Muscle of leg (tissue), 11 donors: Measurements from ENCODE around the gene LRRC52. TPM values are rescaled to one million over a fixed set of nuclear protein-coding genes. Genes with fewer than 3 reads are reported as not detected.
A peak's percentile ranks its signal among the peaks of the same experiment; 100 is the strongest.

ENCODE experiments used
- DNase-seq: peaks from one replicate; pipeline ENCODE4 v3.0.0; 2013
- H3K27ac ChIP-seq: one replicate; pipeline ENCODE4 v1.5.1; 2013; ENCODE audit warnings: mild to moderate bottlenecking, low read length, control low read depth
- H3K27me3 ChIP-seq: one replicate; pipeline ENCODE4 v1.6.1; 2013; ENCODE audit warnings: low read length; ENCODE audit not compliant: control insufficient read depth, insufficient read depth
- H3K36me3 ChIP-seq: one replicate; pipeline ENCODE4 v1.6.1; 2013; ENCODE audit warnings: low read length; ENCODE audit not compliant: control insufficient read depth, insufficient read depth
- H3K4me1 ChIP-seq: one replicate; pipeline ENCODE4 v1.6.1; 2013; ENCODE audit warnings: low read length; ENCODE audit not compliant: control insufficient read depth, insufficient read depth
- H3K4me3 ChIP-seq: one replicate; pipeline ENCODE4 v1.5.1; 2013; ENCODE audit warnings: low read length, control low read depth
- H3K9me3 ChIP-seq: replicated peaks from 2 replicates; pipeline ENCODE4 v1.6.1; 2013; ENCODE audit warnings: low read depth, low read length; ENCODE audit not compliant: control insufficient read depth
- WGBS: methylation state at CpG from one replicate; pipeline ENCODE4 v1.1.5; 2013; ENCODE audit warnings: missing lambda C conversion rate; ENCODE audit not compliant: insufficient coverage; 5-methylcytosine and 5-hydroxymethylcytosine counted together
- polyA plus RNA-seq, 8 donors: library from polyadenylated mRNA; unstranded; fragments of 120-200 nt; gene quantifications; one replicate each; pipeline versions ENCODE4 v1.2.1 to v1.2.3, GENCODE V29; 2013; ENCODE audit warnings: inconsistent platforms in 1 of 8, low replicate concordance in 1 of 8; ENCODE audit not compliant: insufficient read length in 8 of 8, insufficient read depth in 1 of 8
- total RNA-seq: library from RNA; stranded (reverse); fragments of 120-200 nt; gene quantifications from one replicate; pipeline ENCODE4 v1.2.4, GENCODE V29; 2013

Gene LRRC52
- total and polyA plus RNA-seq, 9 donors = 0.09 to 0.45 (median 0.24) TPM; not detected in 1

GRCh38 chr1:165537356-165538109 lies 6.3 kb upstream of the LRRC52 start:
- Histone ChIP-seq H3K4me1 (peaks cover 27% of the 10 kb centered on the region), H3K27me3 (no peaks in the 10 kb centered on the region), H3K27ac (no peak overlapping the region), H3K9me3 (no peaks in the 10 kb centered on the region), H3K36me3 (no peaks in the 10 kb centered on the region), H3K4me3 (no peak overlapping the region)
- 57% methylated on average over 6 of the region's 14 CpGs for WGBS
- DNase-seq = peak; percentile 37

GRCh38 chr1:165539306-165539705 lies 4.5 kb upstream of the LRRC52 start:
- H3K36me3 ChIP-seq = no peaks in the 10 kb centered on the region
- H3K4me3 ChIP-seq = no peak overlapping the region
- peaks cover 28% of the 10 kb centered on the region for H3K4me1 ChIP-seq
- WGBS = no CpG with 5 or more reads among the region's 4 CpGs
- H3K27ac ChIP-seq = peak overlapping the region; percentile 82
- DNase-seq = peak; percentile 62
- no peaks in the 10 kb centered on the region for H3K27me3 ChIP-seq
- H3K9me3 ChIP-seq = no peaks in the 10 kb centered on the region

GRCh38 chr1:165539908-165540307 lies 3.9 kb upstream of the LRRC52 start:
- peak overlapping the region; percentile 82 for H3K27ac ChIP-seq
- no peaks in the 10 kb centered on the region for H3K27me3 ChIP-seq
- no peaks in the 10 kb centered on the region for H3K9me3 ChIP-seq
- WGBS = 50% methylated on average over 1 of the region's 3 CpGs
- H3K4me3 ChIP-seq = no peak overlapping the region
- DNase-seq = peak; percentile 61
- H3K4me1 ChIP-seq = peaks cover 33% of the 10 kb centered on the region
- no peaks in the 10 kb centered on the region for H3K36me3 ChIP-seq

- WGBS = no CpG with 5 or more reads among the region's 6 CpGs
- no peaks in the 10 kb centered on the region for H3K36me3 ChIP-seq
- DNase-seq = no peak
- no peaks in the 10 kb centered on the region for H3K9me3 ChIP-seq
- no peaks in the 10 kb centered on the region for H3K27me3 ChIP-seq
- no peak overlapping the region for H3K27ac ChIP-seq
- H3K4me3 ChIP-seq = no peak overlapping the region
- H3K4me1 ChIP-seq = peaks cover 33% of the 10 kb centered on the region
Measured at GRCh38 chr1:165542015-165542631, 1.7 kb upstream of the LRRC52 start.

- Histone ChIP-seq H3K4me3 (no peak overlapping the region), H3K27ac (no peak overlapping the region), H3K36me3 (no peaks in the 10 kb centered on the region), H3K9me3 (no peaks in the 10 kb centered on the region), H3K4me1 (peaks cover 33% of the 10 kb centered on the region), H3K27me3 (no peaks in the 10 kb centered on the region)
- no peak for DNase-seq
- no CpG with 5 or more reads among the region's 1 CpG for WGBS
Measured at GRCh38 chr1:165542647-165543046, 1.2 kb upstream of the LRRC52 start.

GRCh38 chr1:165544996-165545395 lies 1.2 kb downstream of the LRRC52 start:
- Histone ChIP-seq H3K27ac (no peak overlapping the region), H3K9me3 (no peaks in the 10 kb centered on the region), H3K4me3 (no peak overlapping the region), H3K27me3 (no peaks in the 10 kb centered on the region), H3K36me3 (no peaks in the 10 kb centered on the region), H3K4me1 (peaks cover 25% of the 10 kb centered on the region)
- DNase-seq = no peak

- DNase-seq = no peak
- Histone ChIP-seq H3K4me3 (no peak overlapping the region), H3K27me3 (no peaks in the 10 kb centered on the region), H3K36me3 (no peaks in the 10 kb centered on the region), H3K9me3 (no peaks in the 10 kb centered on the region), H3K27ac (no peak overlapping the region), H3K4me1 (peaks cover 17% of the 10 kb centered on the region)
- WGBS = 0% methylated on average over 1 of the region's 2 CpGs
Measured at GRCh38 chr1:165545974-165546373, 2.2 kb downstream of the LRRC52 start.

GRCh38 chr1:165549973-165550372 lies 6.2 kb downstream of the LRRC52 start:
- DNase-seq = peak; percentile 83
- WGBS = no CpG with 5 or more reads among the region's 2 CpGs
- no peak overlapping the region for H3K27ac ChIP-seq
- H3K9me3 ChIP-seq = no peaks in the 10 kb centered on the region
- H3K27me3 ChIP-seq = peaks cover 2% of the 10 kb centered on the region
- no peak overlapping the region for H3K4me3 ChIP-seq
- no peaks in the 10 kb centered on the region for H3K36me3 ChIP-seq
- H3K4me1 ChIP-seq = no peaks in the 10 kb centered on the region

GRCh38 chr1:165551469-165551868 lies 7.7 kb downstream of the LRRC52 start:
- no peaks in the 10 kb centered on the region for H3K4me1 ChIP-seq
- DNase-seq = no peak
- H3K27ac ChIP-seq = no peak overlapping the region
- no peaks in the 10 kb centered on the region for H3K36me3 ChIP-seq
- no peak overlapping the region for H3K4me3 ChIP-seq
- 100% methylated on average over 1 of the region's 3 CpGs for WGBS
- H3K27me3 ChIP-seq = peaks cover 2% of the 10 kb centered on the region
- H3K9me3 ChIP-seq = no peaks in the 10 kb centered on the region

GRCh38 chr1:165560883-165561656 lies 17.3 kb downstream of the LRRC52 start:
- DNase-seq = peak; percentile 57
- H3K36me3 ChIP-seq = no peaks in the 10 kb centered on the region
- H3K4me3 ChIP-seq = no peak overlapping the region
- H3K4me1 ChIP-seq = peaks cover 11% of the 10 kb centered on the region
- peaks cover 3% of the 10 kb centered on the region for H3K27me3 ChIP-seq
- no peaks in the 10 kb centered on the region for H3K9me3 ChIP-seq
- WGBS = 42% methylated on average over 6 of the region's 9 CpGs
- H3K27ac ChIP-seq = no peak overlapping the region
